A549 (cell line): ENCODE measurements around the gene KRTAP19-1.

ENCODE experiments used
- CHD4 ChIP-seq: fragments of 200-600 bp; sonication (generic); IDR thresholded peaks from 2 replicates; pipeline ENCODE4 v1.6.1; 2016; ENCODE audit warnings: antibody characterized with exemption, mild to moderate bottlenecking, borderline replicate concordance
- EP300 ChIP-seq, 2 experiments: fragments of >200 bp; sonication (Bioruptor Twin); formaldehyde crosslinking; IDR thresholded peaks; 2 replicates in 1 of 2; 3 replicates in 1 of 2; pipeline ENCODE4 v1.6.1; 2016 to 2017
- TF ChIP-seq, protein P1 (sequence below): fragments of >200 bp; sonication (Bioruptor Twin); formaldehyde crosslinking; IDR thresholded peaks from 3 replicates; pipeline ENCODE4 v1.5.1; 2016

DNA sequence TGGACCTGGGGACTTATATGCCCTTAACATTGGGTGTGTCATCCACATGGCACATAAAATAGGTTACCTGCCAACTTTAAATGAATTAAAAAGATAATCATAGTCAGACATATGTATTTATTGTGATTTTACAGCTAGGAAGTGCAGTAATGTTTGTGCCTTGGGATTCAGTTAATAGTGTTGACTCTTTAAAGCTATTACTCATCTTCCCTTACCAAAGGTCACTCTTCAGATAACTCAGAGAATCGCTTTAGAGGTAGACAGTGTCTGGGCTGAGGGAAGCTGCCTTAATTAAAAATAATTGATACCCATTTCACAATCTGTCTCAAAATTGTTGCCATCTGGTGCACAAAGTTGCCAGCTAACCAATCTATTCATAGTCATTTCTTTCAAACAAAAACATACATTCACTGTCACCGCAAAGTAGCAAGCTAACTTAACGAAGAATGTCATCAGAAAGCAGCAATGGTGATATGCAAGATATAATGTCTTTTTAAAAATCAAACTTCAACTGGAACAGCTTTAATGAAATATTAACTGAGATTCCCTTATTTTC lies 43.1 kb downstream of the KRTAP19-1 start:
- TF ChIP-seq, protein P1, sequence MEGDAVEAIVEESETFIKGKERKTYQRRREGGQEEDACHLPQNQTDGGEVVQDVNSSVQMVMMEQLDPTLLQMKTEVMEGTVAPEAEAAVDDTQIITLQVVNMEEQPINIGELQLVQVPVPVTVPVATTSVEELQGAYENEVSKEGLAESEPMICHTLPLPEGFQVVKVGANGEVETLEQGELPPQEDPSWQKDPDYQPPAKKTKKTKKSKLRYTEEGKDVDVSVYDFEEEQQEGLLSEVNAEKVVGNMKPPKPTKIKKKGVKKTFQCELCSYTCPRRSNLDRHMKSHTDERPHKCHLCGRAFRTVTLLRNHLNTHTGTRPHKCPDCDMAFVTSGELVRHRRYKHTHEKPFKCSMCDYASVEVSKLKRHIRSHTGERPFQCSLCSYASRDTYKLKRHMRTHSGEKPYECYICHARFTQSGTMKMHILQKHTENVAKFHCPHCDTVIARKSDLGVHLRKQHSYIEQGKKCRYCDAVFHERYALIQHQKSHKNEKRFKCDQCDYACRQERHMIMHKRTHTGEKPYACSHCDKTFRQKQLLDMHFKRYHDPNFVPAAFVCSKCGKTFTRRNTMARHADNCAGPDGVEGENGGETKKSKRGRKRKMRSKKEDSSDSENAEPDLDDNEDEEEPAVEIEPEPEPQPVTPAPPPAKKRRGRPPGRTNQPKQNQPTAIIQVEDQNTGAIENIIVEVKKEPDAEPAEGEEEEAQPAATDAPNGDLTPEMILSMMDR: no peak
- no peak for TF ChIP-seq CHD4
- TF ChIP-seq EP300 (IDR thresholded peaks at IDR 0.05): no peak
